ENCODE data around the gene TACR1. TPM values are rescaled to one million over a fixed set of nuclear protein-coding genes. Genes with fewer than 3 reads are reported as not detected.

TACR1 gene
- total and polyA plus RNA-seq, 2 of the 8 experiments (the other 6 are each of a cell fraction or from before 2014, with no cell fraction given) = 0.09 to 0.37 TPM

DNA sequence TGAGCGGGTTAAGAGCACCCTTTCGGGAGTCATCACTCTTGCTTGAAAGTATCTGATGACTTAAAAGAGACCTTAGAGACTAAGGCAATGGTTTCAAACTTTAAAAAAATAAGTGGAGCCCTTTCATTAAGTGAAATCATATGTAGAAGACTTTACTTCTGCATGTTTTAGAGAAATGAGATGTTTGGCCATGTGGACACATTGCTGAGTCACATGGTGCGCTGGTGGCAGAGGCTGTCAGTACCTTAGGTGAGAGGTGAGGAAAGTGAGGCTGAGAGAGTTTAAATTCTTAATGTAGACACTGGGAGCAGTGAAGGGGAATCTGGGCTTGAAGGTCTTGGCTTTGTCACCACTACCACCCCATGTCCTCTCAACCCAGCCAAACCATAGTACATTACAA, 109.8 kb downstream of the TACR1 start:
- no peak overlapping the region for H4K91ac ChIP-seq (replicated peaks; ENCODE audit: insufficient read length, low read length)
- no peak overlapping the region for H3K27ac ChIP-seq (ENCODE audit: low read depth, low read length)
- H3K79me2 ChIP-seq (ENCODE audit: control insufficient read depth in 1 of 2, insufficient read depth in 2 of 2, low read length in 2 of 2) = no peaks in the 10 kb centered on the region
- POLR2A ChIA-PET (ENCODE audit: partially characterized antibody) = no interaction called here
- WGBS, 2 experiments (ENCODE audit: extremely low coverage in 1 of 2, insufficient coverage in 1 of 2, insufficient read length in 1 of 2, insufficient replicate concordance in 2 of 2, low coverage in 1 of 2, low lambda C conversion rate in 2 of 2, missing lambda C conversion rate in 1 of 2) = 92% methylated on average over 3 of the region's 3 CpGs; no CpG with 5 or more reads in 1 of the 2 experiments
- no peak overlapping the region for H2AFZ ChIP-seq (ENCODE audit: low read length)
- H4K20me1 ChIP-seq (replicated peaks in 1 of 2; ENCODE audit: control insufficient read depth in 1 of 2, insufficient read depth in 2 of 2, low read length in 2 of 2) = peaks cover 0 to 1% of the 10 kb centered on the region in 2 experiments
- H3K56ac ChIP-seq (replicated peaks; ENCODE audit: insufficient read length, low read depth, low read length) = no peak overlapping the region
- no peak overlapping the region for H2BK15ac ChIP-seq (ENCODE audit: low read length)
- no peak overlapping the region for H4K5ac ChIP-seq (ENCODE audit: insufficient read length, low read depth, low read length)
- no peak overlapping the region for H4K8ac ChIP-seq (ENCODE audit: extremely low read depth, insufficient read depth, low read length)
- no peak overlapping the region for H3K4me3 ChIP-seq (ENCODE audit: extremely low read depth in 1 of 4, insufficient read depth in 2 of 4, low read depth in 3 of 4, low read length in 4 of 4)
- H2BK20ac ChIP-seq (ENCODE audit: low read length) = no peak overlapping the region
- H3K36me3 ChIP-seq (ENCODE audit: control insufficient read depth in 2 of 4, insufficient read depth in 4 of 4, low read length in 3 of 4) = no peaks in the 10 kb centered on the region
- no peaks in the 10 kb centered on the region for H3K79me1 ChIP-seq (ENCODE audit: low read depth, low read length)
- CTCF ChIA-PET (ENCODE audit: partially characterized antibody) = interaction anchor here (0.7 to 2.9 kb wide), 5 partner anchors 10 to 170 kb away, joined by 3 to 8 read pairs (median 8); no protein-coding TSS in a partner anchor
- 0 out of 7 replicates have a peak, but pooled peaks cover 0 to 3% (median 0%) of the 10 kb centered on the region in 4 experiments for H3K4me1 ChIP-seq (replicated peaks in 1 of 4; ENCODE audit: control insufficient read depth in 3 of 4, insufficient read depth in 4 of 4, low read length in 3 of 4)
- H2AK5ac ChIP-seq (ENCODE audit: low read depth, low read length) = no peak overlapping the region
- DNase-seq (ENCODE audit: low read depth in 1 of 2, low spot score in 2 of 2) = no peak
- H3K18ac ChIP-seq (ENCODE audit: extremely low read depth, low read length) = no peak overlapping the region
- no peaks in the 10 kb centered on the region for H3K9me3 ChIP-seq (ENCODE audit: insufficient read depth in 2 of 2, low read depth in 1 of 2, low read length in 1 of 2)
- H2BK12ac ChIP-seq (ENCODE audit: low read depth, low read length) = no peak overlapping the region
- H3K14ac ChIP-seq (ENCODE audit: insufficient read length) = no peak overlapping the region
- FAIRE-seq = no peak
- H3K4ac ChIP-seq (replicated peaks; ENCODE audit: insufficient read length, low read depth, low read length) = no peak overlapping the region
- no peak overlapping the region for H3K9ac ChIP-seq (replicated peaks in 1 of 4; ENCODE audit: extremely low read depth in 1 of 4, low read depth in 3 of 4, low read length in 3 of 4)
- H3K23ac ChIP-seq (ENCODE audit: insufficient read length) = no peak overlapping the region
- H3K27me3 ChIP-seq (replicated peaks in 1 of 4; ENCODE audit: control insufficient read depth in 3 of 4, extremely low read depth in 1 of 4, insufficient read depth in 3 of 4, low read length in 3 of 4) = no peaks in the 10 kb centered on the region; a peak in 1 of 7 replicates
- peaks cover 1% of the 10 kb centered on the region; the same call in 1 of the 2 replicates for H3K23me2 ChIP-seq (ENCODE audit: low read depth, low read length)
- H3K4me2 ChIP-seq (ENCODE audit: insufficient read depth in 1 of 2, low read depth in 2 of 2, low read length in 2 of 2) = no peak overlapping the region
- no peak overlapping the region for H2BK5ac ChIP-seq (ENCODE audit: low read depth, low read length)
- H2BK120ac ChIP-seq (replicated peaks; ENCODE audit: low read depth, low read length) = no peak overlapping the region
- TF ChIP-seq, protein P1, sequence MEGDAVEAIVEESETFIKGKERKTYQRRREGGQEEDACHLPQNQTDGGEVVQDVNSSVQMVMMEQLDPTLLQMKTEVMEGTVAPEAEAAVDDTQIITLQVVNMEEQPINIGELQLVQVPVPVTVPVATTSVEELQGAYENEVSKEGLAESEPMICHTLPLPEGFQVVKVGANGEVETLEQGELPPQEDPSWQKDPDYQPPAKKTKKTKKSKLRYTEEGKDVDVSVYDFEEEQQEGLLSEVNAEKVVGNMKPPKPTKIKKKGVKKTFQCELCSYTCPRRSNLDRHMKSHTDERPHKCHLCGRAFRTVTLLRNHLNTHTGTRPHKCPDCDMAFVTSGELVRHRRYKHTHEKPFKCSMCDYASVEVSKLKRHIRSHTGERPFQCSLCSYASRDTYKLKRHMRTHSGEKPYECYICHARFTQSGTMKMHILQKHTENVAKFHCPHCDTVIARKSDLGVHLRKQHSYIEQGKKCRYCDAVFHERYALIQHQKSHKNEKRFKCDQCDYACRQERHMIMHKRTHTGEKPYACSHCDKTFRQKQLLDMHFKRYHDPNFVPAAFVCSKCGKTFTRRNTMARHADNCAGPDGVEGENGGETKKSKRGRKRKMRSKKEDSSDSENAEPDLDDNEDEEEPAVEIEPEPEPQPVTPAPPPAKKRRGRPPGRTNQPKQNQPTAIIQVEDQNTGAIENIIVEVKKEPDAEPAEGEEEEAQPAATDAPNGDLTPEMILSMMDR (IDR thresholded peaks at IDR 0.05; ENCODE audit: control extremely low read depth in 1 of 3, insufficient read depth in 1 of 3, low read depth in 1 of 3, low read length in 3 of 3) = no peak
- TF ChIP-seq TBP (IDR thresholded peaks at IDR 0.05; ENCODE audit: low read depth, low read length) = no peak
- no peak for TF ChIP-seq CHD1 (IDR thresholded peaks at IDR 0.05; ENCODE audit: low read depth, low read length)
- TF ChIP-seq SP1 (IDR thresholded peaks at IDR 0.05; ENCODE audit: low read depth, low read length) = no peak
- TF ChIP-seq, protein P2, sequence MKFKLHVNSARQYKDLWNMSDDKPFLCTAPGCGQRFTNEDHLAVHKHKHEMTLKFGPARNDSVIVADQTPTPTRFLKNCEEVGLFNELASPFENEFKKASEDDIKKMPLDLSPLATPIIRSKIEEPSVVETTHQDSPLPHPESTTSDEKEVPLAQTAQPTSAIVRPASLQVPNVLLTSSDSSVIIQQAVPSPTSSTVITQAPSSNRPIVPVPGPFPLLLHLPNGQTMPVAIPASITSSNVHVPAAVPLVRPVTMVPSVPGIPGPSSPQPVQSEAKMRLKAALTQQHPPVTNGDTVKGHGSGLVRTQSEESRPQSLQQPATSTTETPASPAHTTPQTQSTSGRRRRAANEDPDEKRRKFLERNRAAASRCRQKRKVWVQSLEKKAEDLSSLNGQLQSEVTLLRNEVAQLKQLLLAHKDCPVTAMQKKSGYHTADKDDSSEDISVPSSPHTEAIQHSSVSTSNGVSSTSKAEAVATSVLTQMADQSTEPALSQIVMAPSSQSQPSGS (IDR thresholded peaks at IDR 0.05; ENCODE audit: low read length) = no peak
- TF ChIP-seq SP2 (IDR thresholded peaks at IDR 0.05; ENCODE audit: low read length) = no peak
- TF ChIP-seq ZNF274 (IDR thresholded peaks at IDR 0.05; ENCODE audit: borderline replicate concordance, extremely low read depth, low read length) = no peak
- no peak for TF ChIP-seq TCF12 (IDR thresholded peaks at IDR 0.05; ENCODE audit: low read depth, low read length)
- TF ChIP-seq CBX5 (IDR thresholded peaks at IDR 0.05; ENCODE audit: low read depth, low read length) = no peak
- no peak for TF ChIP-seq FOSL1 (IDR thresholded peaks at IDR 0.05; ENCODE audit: insufficient read depth, low read depth, low read length)

All from H1 (cell line).